IMR-90 (cell line): Measurements from ENCODE around the gene FOXL3. TPM values are rescaled to one million over a fixed set of nuclear protein-coding genes. Genes with fewer than 3 reads are reported as not detected.

ENCODE experiments used
- ATAC-seq: fragments of 200-7000 bp; cut with Tn5 transposase; 2 replicates; pipeline ENCODE4 v1.9.1; 2020; ENCODE audit warnings: low read depth, mild to moderate bottlenecking, moderate library complexity
- BruUV-seq: library from RNA; stranded (reverse); fragments of 400-500 nt; replicated peaks from 2 replicates; lab custom pipeline; 2021; lab: Mats Ljungman, UMichigan
- CTCF ChIA-PET: fragments of 300-600 bp; formaldehyde crosslinking; extraction: SDS; loops from one replicate; lab custom pipeline; 2021; ENCODE audit warnings: antibody characterized with exemption; lab: Yijun Ruan, JAX
- POLR2A ChIA-PET: fragments of 300-600 bp; sonication (Branson Sonifier 250); formaldehyde crosslinking; loops from one replicate; lab custom pipeline; 2022; ENCODE audit warnings: antibody characterized with exemption; ENCODE audit not compliant: unreplicated experiment; lab: Charles Lee
- DNase-seq: peaks from one replicate; pipeline ENCODE4 v3.0.0; 2013
- H2AFZ ChIP-seq: replicated peaks from 2 replicates; pipeline ENCODE3; 2013; ENCODE audit warnings: low read length, mild to moderate bottlenecking; ENCODE audit not compliant: poor library complexity
- H2AK5ac ChIP-seq: 2 replicates; pipeline ENCODE4 v1.6.1; 2013; ENCODE audit warnings: low read depth, low read length, inconsistent platforms
- H2AK9ac ChIP-seq: replicated peaks from 2 replicates; pipeline ENCODE3; 2013; ENCODE audit warnings: mild to moderate bottlenecking, low read depth, low read length, moderate library complexity; ENCODE audit not compliant: poor library complexity
- H2BK120ac ChIP-seq: 2 replicates; pipeline ENCODE4 v1.6.1; 2013; ENCODE audit warnings: low read depth, low read length, inconsistent platforms
- H2BK15ac ChIP-seq: 3 replicates; pipeline ENCODE4 v1.6.1; 2013; ENCODE audit warnings: low read depth, low read length, inconsistent platforms
- H2BK20ac ChIP-seq: 2 replicates; pipeline ENCODE4 v1.6.1; 2013; ENCODE audit warnings: low read depth, mild to moderate bottlenecking, inconsistent platforms, low read length, moderate library complexity
- H2BK5ac ChIP-seq: 2 replicates; pipeline ENCODE4 v1.6.1; 2013; ENCODE audit warnings: mild to moderate bottlenecking, low read depth, low read length, inconsistent platforms; ENCODE audit not compliant: poor library complexity, severe bottlenecking
- H3K14ac ChIP-seq: replicated peaks from 2 replicates; pipeline ENCODE4 v1.6.1; 2013; ENCODE audit warnings: low read depth, low read length, inconsistent platforms
- H3K18ac ChIP-seq: 2 replicates; pipeline ENCODE4 v1.6.1; 2013; ENCODE audit warnings: low read depth, low read length, control low read depth
- H3K23ac ChIP-seq: 2 replicates; pipeline ENCODE4 v1.6.1; 2013; ENCODE audit warnings: low read depth, low read length, inconsistent platforms
- H3K27ac ChIP-seq: 2 replicates; pipeline ENCODE4 v1.5.1; 2013; ENCODE audit warnings: mild to moderate bottlenecking, control low read depth, low read length; ENCODE audit not compliant: insufficient read depth
- H3K27me3 ChIP-seq: 2 replicates; pipeline ENCODE4 v1.6.1; 2013; ENCODE audit warnings: low read length; ENCODE audit not compliant: control insufficient read depth, insufficient read depth
- H3K36me3 ChIP-seq: 2 replicates; pipeline ENCODE4 v1.6.1; 2013; ENCODE audit warnings: low read length, mixed read lengths; ENCODE audit not compliant: control insufficient read depth, insufficient read depth
- H3K4ac ChIP-seq: 2 replicates; pipeline ENCODE4 v1.6.1; 2013; ENCODE audit warnings: low read depth, low read length, inconsistent platforms
- H3K4me1 ChIP-seq: 2 replicates; pipeline ENCODE4 v1.6.1; 2013; ENCODE audit warnings: low read length, mixed read lengths; ENCODE audit not compliant: control insufficient read depth, insufficient read depth
- H3K4me2 ChIP-seq: 2 replicates; pipeline ENCODE4 v1.6.1; 2013; ENCODE audit warnings: low read depth, mild to moderate bottlenecking, control low read depth, low read length, moderate library complexity
- H3K4me3 ChIP-seq: 2 replicates; pipeline ENCODE4 v1.5.1; 2013; ENCODE audit warnings: low read depth, mild to moderate bottlenecking, control low read depth, low read length, moderate library complexity; ENCODE audit not compliant: insufficient read depth
- H3K56ac ChIP-seq: 2 replicates; pipeline ENCODE4 v1.6.1; 2013; ENCODE audit warnings: low read length, inconsistent platforms; ENCODE audit not compliant: insufficient read depth; ENCODE audit errors: extremely low read depth
- H3K79me1 ChIP-seq, 2 experiments: 2 replicates each; pipeline ENCODE4 v1.6.1; 2013; ENCODE audit warnings: low read length in 2 of 2, inconsistent platforms in 1 of 2, low read depth in 1 of 2
- H3K9ac ChIP-seq: 2 replicates; pipeline ENCODE4 v1.6.1; 2013; ENCODE audit warnings: low read depth, low read length, control low read depth
- H3K9me1 ChIP-seq: 2 replicates; pipeline ENCODE4 v1.6.1; 2013; ENCODE audit warnings: low read length, inconsistent platforms; ENCODE audit not compliant: insufficient read depth
- H3K9me3 ChIP-seq: 2 replicates; pipeline ENCODE4 v1.6.1; 2013; ENCODE audit warnings: low read length; ENCODE audit not compliant: control insufficient read depth, insufficient read depth
- H4K20me1 ChIP-seq: 2 replicates; pipeline ENCODE4 v1.6.1; 2013; ENCODE audit warnings: low read length, inconsistent platforms; ENCODE audit not compliant: insufficient read depth
- H4K5ac ChIP-seq: 2 replicates; pipeline ENCODE4 v1.6.1; 2013; ENCODE audit warnings: mild to moderate bottlenecking, low read depth, low read length, control low read depth
- H4K8ac ChIP-seq, 2 experiments: 2 replicates each; pipeline ENCODE4 v1.6.1; 2013; ENCODE audit warnings: low read depth in 2 of 2, low read length in 2 of 2, control low read depth in 1 of 2, inconsistent platforms in 1 of 2
- H4K91ac ChIP-seq: 2 replicates; pipeline ENCODE4 v1.6.1; 2013; ENCODE audit warnings: low read depth, low read length, inconsistent platforms; ENCODE audit not compliant: insufficient read depth
- CHD1 ChIP-seq: IDR thresholded peaks from 2 replicates; pipeline ENCODE4 v1.6.1; 2012; ENCODE audit warnings: low read depth, low read length, improper control_type of control experiment
- FOS ChIP-seq: fragments of 150-350 bp; IDR thresholded peaks from 2 replicates; pipeline ENCODE4 v1.6.1; 2016; ENCODE audit warnings: low read depth, low read length
- MAFK ChIP-seq: IDR thresholded peaks from 2 replicates; pipeline ENCODE4 v1.6.1; 2012; ENCODE audit warnings: low read depth, low read length, improper control_type of control experiment
- MXI1 ChIP-seq: IDR thresholded peaks from 2 replicates; pipeline ENCODE4 v1.6.1; 2012; ENCODE audit warnings: low read depth, mild to moderate bottlenecking, low read length, moderate library complexity, borderline replicate concordance
- NFE2L2 ChIP-seq: fragments of 150-350 bp; IDR thresholded peaks from 2 replicates; pipeline ENCODE4 v1.6.1; 2016; ENCODE audit warnings: low read depth, mild to moderate bottlenecking, low read length
- RAD21 ChIP-seq: IDR thresholded peaks from 2 replicates; pipeline ENCODE4 v1.6.1; 2012; ENCODE audit warnings: low read length, improper control_type of control experiment
- RCOR1 ChIP-seq: IDR thresholded peaks from 2 replicates; pipeline ENCODE4 v1.6.1; 2012; ENCODE audit warnings: mild to moderate bottlenecking, low read length, improper control_type of control experiment; ENCODE audit not compliant: insufficient replicate concordance
- RFX5 ChIP-seq: IDR thresholded peaks from 2 replicates; pipeline ENCODE4 v1.8.0; 2012; ENCODE audit warnings: low read depth, mild to moderate bottlenecking, low read length, moderate library complexity
- WGBS, 2 experiments: methylation state at CpG; one replicate each; pipeline versions ENCODE4 v1.1.5 to v1.1.7; 2013; ENCODE audit warnings: missing lambda C conversion rate in 2 of 2; ENCODE audit not compliant: insufficient read length in 1 of 2; ENCODE audit errors: extremely low coverage in 2 of 2; 5-methylcytosine and 5-hydroxymethylcytosine counted together
- dilution Hi-C: fragments of 300-500 bp; cut with HindIII; formaldehyde crosslinking; loops from one replicate; pipeline ENCODE4 v1.14.3; 2018; ENCODE audit warnings: low sequenced_read_pairs; ENCODE audit not compliant: unreplicated experiment
- in situ Hi-C: fragments of 300-500 bp; cut with MboI; formaldehyde crosslinking; loops from 3 replicates; pipeline ENCODE4 v1.14.3; 2019; ENCODE audit warnings: low sequenced_read_pairs, inconsistent platforms, mixed read lengths
- intact Hi-C: fragments of 100-400 bp; cut with micrococcal nuclease; formaldehyde crosslinking; loops from 2 replicates; pipeline ENCODE4 v1.10.0; 2022
- polyA plus RNA-seq, 3 experiments: library from polyadenylated mRNA; depleted of rRNA; stranded (reverse); fragments of >200 nt; gene quantifications; 2 replicates each; pipeline ENCODE4 v1.2.3, GENCODE V29; 2012; ENCODE audit warnings: low replicate concordance in 1 of 3
- total RNA-seq: library from RNA; depleted of rRNA; stranded (reverse); fragments of >200 nt; gene quantifications from 2 replicates; pipeline ENCODE4 v1.2.3, GENCODE V29; 2012
- TF ChIP-seq, protein P1 (sequence below): conservative IDR thresholded peaks from 2 replicates; pipeline ENCODE4 v1.5.1; 2012; ENCODE audit warnings: mild to moderate bottlenecking, low read depth, low read length, improper control_type of control experiment
- TF ChIP-seq, protein P2 (sequence below): fragments of 150-350 bp; IDR thresholded peaks from 2 replicates; pipeline ENCODE4 v1.6.1; 2016; ENCODE audit warnings: low read depth, mild to moderate bottlenecking, low read length, moderate library complexity, borderline replicate concordance
- TF ChIP-seq, protein P3 (sequence below): fragments of 150-350 bp; IDR thresholded peaks from 2 replicates; pipeline ENCODE4 v1.6.1; 2017; ENCODE audit warnings: mild to moderate bottlenecking, antibody characterized with exemption, low read length, low read depth

The FOXL3 gene
- total and polyA plus RNA-seq, 2 of the 4 experiments (the other 2 are of a cell fraction) = not detected

DNA sequence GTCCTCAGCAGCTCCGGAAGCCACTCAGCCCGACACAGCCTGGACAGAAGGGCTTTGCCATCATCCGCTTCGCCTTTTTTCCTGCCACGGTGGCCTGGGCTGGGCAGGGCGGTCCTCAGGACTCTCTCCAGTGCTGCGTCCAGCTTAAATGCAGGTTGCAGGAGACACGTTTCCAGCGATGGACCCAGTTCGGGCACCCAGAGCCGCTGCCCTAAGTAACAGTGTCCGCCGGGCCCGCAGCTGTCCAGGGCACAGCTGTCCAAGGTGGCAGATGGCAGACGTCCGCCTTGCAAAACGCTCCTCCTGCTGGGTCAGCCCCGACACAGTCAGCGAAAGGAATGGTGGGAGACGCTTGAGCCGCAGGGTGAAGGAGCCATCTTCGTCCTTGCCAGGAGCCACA, 37.0 kb upstream of the FOXL3 start:
- H2AFZ ChIP-seq = no peak overlapping the region
- no peak overlapping the region for H3K4me3 ChIP-seq
- TF ChIP-seq, protein P1, sequence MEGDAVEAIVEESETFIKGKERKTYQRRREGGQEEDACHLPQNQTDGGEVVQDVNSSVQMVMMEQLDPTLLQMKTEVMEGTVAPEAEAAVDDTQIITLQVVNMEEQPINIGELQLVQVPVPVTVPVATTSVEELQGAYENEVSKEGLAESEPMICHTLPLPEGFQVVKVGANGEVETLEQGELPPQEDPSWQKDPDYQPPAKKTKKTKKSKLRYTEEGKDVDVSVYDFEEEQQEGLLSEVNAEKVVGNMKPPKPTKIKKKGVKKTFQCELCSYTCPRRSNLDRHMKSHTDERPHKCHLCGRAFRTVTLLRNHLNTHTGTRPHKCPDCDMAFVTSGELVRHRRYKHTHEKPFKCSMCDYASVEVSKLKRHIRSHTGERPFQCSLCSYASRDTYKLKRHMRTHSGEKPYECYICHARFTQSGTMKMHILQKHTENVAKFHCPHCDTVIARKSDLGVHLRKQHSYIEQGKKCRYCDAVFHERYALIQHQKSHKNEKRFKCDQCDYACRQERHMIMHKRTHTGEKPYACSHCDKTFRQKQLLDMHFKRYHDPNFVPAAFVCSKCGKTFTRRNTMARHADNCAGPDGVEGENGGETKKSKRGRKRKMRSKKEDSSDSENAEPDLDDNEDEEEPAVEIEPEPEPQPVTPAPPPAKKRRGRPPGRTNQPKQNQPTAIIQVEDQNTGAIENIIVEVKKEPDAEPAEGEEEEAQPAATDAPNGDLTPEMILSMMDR = no peak
- TF ChIP-seq, protein P2, sequence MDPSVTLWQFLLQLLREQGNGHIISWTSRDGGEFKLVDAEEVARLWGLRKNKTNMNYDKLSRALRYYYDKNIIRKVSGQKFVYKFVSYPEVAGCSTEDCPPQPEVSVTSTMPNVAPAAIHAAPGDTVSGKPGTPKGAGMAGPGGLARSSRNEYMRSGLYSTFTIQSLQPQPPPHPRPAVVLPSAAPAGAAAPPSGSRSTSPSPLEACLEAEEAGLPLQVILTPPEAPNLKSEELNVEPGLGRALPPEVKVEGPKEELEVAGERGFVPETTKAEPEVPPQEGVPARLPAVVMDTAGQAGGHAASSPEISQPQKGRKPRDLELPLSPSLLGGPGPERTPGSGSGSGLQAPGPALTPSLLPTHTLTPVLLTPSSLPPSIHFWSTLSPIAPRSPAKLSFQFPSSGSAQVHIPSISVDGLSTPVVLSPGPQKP = no peak
- TF ChIP-seq CHD1 (no peak), RCOR1 (no peak), NFE2L2 (no peak), FOS (no peak), MXI1 (no peak), RFX5 (no peak), MAFK (no peak), RAD21 (no peak)
- TF ChIP-seq, protein P3, sequence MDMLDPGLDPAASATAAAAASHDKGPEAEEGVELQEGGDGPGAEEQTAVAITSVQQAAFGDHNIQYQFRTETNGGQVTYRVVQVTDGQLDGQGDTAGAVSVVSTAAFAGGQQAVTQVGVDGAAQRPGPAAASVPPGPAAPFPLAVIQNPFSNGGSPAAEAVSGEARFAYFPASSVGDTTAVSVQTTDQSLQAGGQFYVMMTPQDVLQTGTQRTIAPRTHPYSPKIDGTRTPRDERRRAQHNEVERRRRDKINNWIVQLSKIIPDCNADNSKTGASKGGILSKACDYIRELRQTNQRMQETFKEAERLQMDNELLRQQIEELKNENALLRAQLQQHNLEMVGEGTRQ = no peak
- intact Hi-C loops = no loop called here
- no peak overlapping the region for H3K4me2 ChIP-seq
- no peak overlapping the region for H3K18ac ChIP-seq
- no peaks in the 10 kb centered on the region for H3K9me3 ChIP-seq
- H4K8ac ChIP-seq = no peak overlapping the region
- ChIA-PET CTCF (no interaction called here), POLR2A (no interaction called here)
- no peak overlapping the region for H2BK15ac ChIP-seq
- no peaks in the 10 kb centered on the region for H3K9me1 ChIP-seq
- H3K36me3 ChIP-seq = peaks cover 97% of the 10 kb centered on the region
- H3K4me1 ChIP-seq = no peaks in the 10 kb centered on the region
- H4K91ac ChIP-seq = no peak overlapping the region
- H2AK5ac ChIP-seq = no peak overlapping the region
- no peak overlapping the region for H2BK20ac ChIP-seq
- H2BK5ac ChIP-seq = no peak overlapping the region
- DNase-seq (no peak), ATAC-seq (no peak)
- no peak overlapping the region for H3K9ac ChIP-seq
- H3K14ac ChIP-seq = no peak overlapping the region
- in situ Hi-C loops = no loop called here
- no peaks in the 10 kb centered on the region for H3K27me3 ChIP-seq
- dilution Hi-C loops = no loop called here
- H4K20me1 ChIP-seq = no peaks in the 10 kb centered on the region; the same call in 1 of the 2 replicates
- H3K79me1 ChIP-seq = no peaks in the 10 kb centered on the region
- no peak overlapping the region for H3K4ac ChIP-seq
- 92% methylated on average over 17 of the region's 22 CpGs; no CpG with 5 or more reads in 1 of the 2 experiments for WGBS, 2 experiments
- H2BK120ac ChIP-seq = no peak overlapping the region
- no peak overlapping the region for H2AK9ac ChIP-seq
- H3K56ac ChIP-seq = no peak overlapping the region
- H3K27ac ChIP-seq = no peak overlapping the region
- no peak overlapping the region for H3K23ac ChIP-seq
- no peak overlapping the region for H4K5ac ChIP-seq
- BruUV-seq = no TSS peak
